ENCODE data around the gene GJB5.
"Not testable (repeated sequence)": the region's sequence is repeated elsewhere in the genome, so short reads cannot be mapped to it uniquely, and the experiment has no call there.

GJB5 gene

DNA sequence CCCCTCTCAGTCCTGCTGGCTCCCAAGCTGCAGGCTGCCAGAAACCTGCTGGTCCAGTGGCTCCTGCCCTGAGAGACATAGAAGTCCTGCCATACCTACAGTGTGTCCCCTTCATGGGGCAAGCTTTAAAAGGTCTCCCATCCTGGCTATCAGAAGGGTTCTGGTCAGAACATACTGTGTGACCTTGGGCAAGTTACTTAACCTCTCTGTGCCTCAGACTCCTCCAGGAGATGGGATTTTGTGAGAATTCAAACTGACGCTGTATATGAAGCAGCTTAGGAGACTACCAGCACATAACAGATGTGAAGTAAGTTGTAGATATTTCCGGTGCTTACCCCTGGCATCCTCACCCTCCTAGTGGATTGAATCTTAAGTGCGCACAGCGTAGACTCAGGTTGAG, 8.7 kb upstream of the GJB5 start:
- DNase-seq, result no peak

GRCh38 chr1:34746785-34747637, 7.8 kb upstream of the GJB5 start:
- DNase-seq, result no peak

- no peak for DNase-seq
Measured at GRCh38 chr1:34747638-34747941, 7.3 kb upstream of the GJB5 start.

DNA sequence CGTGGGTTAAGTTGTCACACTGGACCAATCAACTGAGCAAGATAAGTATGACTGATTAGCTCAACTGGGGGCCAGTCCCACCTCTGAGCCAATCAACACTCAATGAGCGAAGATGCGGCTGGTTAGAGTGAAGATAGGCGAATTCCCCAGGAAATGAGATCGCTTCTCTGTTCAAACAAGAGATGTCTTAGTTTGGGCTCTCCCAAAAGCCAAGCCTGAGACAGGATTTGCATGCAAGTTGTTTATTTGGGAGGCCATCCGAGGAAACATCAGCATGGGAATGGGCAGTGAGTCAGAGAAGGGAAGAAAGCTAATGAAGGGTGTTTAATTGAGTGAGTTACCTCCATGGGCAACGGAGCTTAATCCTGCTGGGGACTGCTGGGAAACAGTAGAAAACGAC, 4.9 kb upstream of the GJB5 start:
- DNase-seq, result no peak

DNA sequence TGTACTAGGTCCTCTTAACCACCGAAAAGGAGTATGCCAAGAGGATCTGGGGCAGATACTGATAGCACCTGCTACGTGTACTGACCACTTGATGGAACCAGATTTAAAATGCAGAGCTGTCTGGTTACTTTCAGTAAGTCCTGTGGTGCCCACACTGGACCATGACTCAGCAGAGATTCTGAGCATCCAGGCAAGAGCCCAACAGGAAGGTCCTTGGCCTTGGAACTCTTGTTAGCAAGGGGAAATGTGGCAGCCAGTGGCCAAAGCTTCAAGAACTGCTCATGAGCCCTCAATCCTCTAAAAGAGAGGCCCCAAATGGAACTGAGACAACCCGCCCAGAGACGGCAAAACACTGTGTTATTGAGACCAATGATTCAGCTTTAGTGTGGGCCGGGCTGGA, 4.2 kb upstream of the GJB5 start:
- no peak for DNase-seq

DNA sequence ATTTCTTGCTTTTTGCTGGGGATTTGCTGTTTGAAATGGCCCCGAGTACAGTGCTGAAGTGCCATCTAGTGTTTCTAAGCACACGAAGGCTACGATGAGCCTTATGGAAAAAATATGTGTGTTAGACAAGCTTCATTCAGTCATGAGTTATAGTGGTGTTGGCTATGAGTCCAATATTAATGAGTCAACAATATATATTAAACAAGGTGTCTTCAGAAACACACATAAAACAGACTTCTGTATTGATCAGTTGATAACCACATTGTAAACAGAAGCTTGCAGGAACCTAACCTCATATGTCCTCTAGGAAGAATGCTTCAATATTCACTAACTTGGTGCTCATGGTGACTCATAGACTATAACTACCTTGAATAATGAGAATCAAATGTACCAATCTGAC, 1.7 kb upstream of the GJB5 start:
- DNase-seq, result no peak

DNA sequence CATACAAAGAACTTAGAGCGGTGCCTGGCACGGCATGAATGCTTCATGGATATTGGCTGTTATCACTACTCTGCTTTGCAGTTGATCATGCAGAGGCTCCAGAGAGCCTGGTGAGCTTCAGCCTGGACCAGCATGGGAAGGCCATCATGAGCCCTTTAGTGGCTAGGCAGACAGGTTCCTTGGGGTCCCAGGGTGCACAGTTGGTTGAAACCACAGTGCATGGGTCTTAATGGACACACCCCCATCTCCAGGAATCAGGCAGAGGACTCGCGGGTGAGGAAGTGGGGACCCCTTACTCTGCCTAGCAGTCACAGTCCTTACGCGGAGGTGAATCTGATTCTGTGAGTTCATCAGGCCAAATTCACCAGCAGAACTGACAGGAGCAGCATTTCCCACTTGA, 1.1 kb downstream of the GJB5 start:
- DNase-seq, result no peak

DNA sequence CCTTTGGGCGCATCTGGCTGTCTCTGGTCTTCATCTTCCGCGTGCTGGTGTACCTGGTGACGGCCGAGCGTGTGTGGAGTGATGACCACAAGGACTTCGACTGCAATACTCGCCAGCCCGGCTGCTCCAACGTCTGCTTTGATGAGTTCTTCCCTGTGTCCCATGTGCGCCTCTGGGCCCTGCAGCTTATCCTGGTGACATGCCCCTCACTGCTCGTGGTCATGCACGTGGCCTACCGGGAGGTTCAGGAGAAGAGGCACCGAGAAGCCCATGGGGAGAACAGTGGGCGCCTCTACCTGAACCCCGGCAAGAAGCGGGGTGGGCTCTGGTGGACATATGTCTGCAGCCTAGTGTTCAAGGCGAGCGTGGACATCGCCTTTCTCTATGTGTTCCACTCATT, 2.5 kb downstream of the GJB5 start:
- no peak for DNase-seq

DNA sequence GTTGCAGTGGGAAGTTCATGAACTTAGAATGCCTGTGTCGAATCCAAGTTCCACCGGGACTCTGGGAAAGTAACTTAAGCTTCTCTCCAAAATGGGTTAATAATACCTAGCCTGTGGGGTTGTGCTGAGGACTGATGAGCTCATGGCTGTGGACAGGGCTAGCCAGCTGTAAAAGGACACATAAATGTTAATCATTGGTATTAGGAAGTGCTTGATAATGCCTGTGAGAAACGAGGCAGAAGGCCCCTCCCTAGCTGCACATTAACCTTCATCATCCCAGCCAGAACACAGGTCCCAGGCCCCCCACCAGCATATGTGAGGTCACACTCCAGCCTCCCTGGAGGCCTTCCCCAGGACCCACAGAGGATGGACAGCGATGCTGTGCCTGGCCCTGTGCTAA, 3.9 kb downstream of the GJB5 start:
- no peak for DNase-seq

GRCh38 chr1:34759503-34760357, 4.9 kb downstream of the GJB5 start, which contains the start of gene GJB4:
Gene GJB4, plus strand, starts transcription at chr1:34759740. Its CDS starts 1,515 bp downstream, at chr1:34761255.
- DNase-seq, result no peak

DNA sequence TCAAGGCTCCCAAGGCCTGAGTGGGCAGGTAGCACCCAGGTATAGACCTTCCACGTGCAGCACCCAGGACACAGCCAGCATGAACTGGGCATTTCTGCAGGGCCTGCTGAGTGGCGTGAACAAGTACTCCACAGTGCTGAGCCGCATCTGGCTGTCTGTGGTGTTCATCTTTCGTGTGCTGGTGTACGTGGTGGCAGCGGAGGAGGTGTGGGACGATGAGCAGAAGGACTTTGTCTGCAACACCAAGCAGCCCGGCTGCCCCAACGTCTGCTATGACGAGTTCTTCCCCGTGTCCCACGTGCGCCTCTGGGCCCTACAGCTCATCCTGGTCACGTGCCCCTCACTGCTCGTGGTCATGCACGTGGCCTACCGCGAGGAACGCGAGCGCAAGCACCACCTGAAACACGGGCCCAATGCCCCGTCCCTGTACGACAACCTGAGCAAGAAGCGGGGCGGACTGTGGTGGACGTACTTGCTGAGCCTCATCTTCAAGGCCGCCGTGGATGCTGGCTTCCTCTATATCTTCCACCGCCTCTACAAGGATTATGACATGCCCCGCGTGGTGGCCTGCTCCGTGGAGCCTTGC, 6.4 kb downstream of the GJB5 start:
- no peak for DNase-seq

DNA sequence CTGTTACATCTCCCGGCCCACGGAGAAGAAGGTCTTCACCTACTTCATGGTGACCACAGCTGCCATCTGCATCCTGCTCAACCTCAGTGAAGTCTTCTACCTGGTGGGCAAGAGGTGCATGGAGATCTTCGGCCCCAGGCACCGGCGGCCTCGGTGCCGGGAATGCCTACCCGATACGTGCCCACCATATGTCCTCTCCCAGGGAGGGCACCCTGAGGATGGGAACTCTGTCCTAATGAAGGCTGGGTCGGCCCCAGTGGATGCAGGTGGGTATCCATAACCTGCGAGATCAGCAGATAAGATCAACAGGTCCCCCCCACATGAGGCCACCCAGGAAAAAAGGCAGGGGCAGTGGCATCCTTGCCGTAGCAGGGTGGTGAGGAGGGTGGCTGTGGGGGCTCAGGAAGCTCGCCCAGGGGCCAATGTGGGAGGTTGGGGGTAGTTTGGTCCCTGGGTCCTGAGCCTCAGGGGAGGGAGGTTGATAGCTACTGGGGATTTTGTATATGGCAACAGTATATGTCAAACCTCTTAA, 7.0 kb downstream of the GJB5 start:
- no peak for DNase-seq

- DNase-seq, result no peak
Measured at GRCh38 chr1:34762474-34763141, 7.8 kb downstream of the GJB5 start.

- DNase-seq, result no peak
Measured at GRCh38 chr1:34763142-34763781, 8.4 kb downstream of the GJB5 start.

GRCh38 chr1:34768856-34769255, 14.0 kb downstream of the GJB5 start:
- DNase-seq, result no peak

- peak in 1 of 2 donors; percentile 43 for DNase-seq
Measured at GRCh38 chr1:34770891-34771504, 16.2 kb downstream of the GJB5 start.

DNA sequence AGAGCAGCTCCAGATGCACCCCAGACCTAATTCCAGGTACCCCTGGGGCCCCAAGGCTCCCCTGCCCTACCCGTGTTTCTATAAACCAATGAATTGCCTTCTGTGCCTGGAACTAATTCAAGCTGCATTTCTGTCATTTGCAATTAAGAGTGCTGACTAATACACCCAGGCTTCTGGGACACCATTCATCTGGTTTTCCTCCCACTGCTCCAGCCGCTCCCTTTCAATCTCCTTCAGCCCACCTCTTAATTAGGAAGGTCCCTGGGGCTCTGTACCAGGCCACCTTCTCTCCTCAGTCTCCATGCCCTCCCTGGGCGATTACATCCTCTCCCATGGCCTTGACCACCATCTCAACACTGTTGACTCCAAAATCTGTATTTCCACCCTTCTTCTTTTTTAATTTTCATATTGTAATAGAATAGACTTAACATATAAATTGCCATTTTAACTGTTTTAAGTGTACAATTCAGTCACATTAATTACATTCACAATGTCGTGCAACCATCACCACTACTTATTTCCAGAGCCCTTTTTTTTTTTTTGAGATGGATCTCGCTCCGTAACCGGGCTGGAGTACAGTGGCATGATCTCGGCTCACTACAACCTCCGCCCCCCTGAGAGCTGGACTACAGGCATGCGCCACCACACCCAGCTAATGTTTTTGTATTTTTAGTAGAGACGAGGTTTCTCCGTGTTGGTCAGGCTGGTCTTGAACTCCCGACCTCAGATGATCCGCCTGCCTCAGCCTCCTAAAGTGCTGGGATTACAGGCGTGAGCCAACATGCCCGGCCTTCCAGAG, 16.9 kb downstream of the GJB5 start:
- no peak for DNase-seq

GRCh38 chr1:34773114-34773513, 18.3 kb downstream of the GJB5 start:
- DNase-seq, result not testable (repeated sequence)

DNA sequence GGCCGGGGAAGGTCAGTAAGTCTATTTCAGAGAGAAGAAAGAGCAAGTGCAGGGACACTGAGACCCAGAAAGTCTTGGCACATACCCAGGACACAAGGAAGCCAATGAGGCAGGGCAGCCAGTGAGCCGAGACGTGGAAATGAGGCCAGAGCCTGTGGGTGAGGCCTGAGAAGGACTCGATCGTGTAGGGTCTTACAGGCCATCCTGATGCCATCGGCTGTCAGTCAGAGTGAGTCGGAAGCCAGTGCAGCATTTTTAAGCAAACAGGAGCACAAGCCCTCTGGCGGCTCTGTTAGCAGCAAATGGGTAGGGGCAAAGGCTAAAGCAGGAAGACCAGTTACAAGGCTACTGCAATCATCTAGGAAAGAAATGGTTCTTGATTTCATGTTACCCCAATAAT, 20.1 kb downstream of the GJB5 start:
- no peak for DNase-seq

DNA sequence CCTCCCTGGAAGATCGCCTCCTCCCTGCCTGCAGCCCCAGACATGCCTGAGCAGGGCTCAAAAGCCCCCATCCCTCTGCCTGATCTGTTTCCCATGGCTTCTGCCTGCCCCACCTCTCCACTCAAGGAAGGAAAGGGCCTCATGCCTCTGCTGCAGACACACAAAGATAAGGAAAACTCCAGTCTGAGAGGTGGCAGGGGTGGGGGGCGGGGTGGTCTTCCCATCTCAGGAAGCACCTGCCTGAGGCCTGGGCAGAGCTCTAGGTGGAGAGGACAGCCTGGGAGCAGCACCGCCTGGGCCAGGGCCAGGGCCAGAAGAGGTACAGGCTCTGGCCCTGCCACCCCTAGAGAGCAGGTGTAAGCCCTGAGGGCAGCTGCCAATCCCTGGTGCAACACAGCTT, 22.1 kb downstream of the GJB5 start:
- no peak for DNase-seq

Data from inflammatory macrophage (primary cell).